A673 (cell line): ENCODE measurements around the gene UBA1. TPM values are rescaled to one million over a fixed set of nuclear protein-coding genes. Genes with fewer than 3 reads are reported as not detected.

Source experiments
- total RNA-seq: library from RNA; stranded (reverse); gene quantifications from 2 replicates; pipeline ENCODE4 v1.2.3, GENCODE V29; 2021

Gene UBA1
- total RNA-seq, 1 experiment from 2014 or later, result 413 TPM

Other genes starting within 250 kb of the UBA1 start
- gene RGN, start 115.4 kb upstream of the UBA1 start, total RNA-seq, result 1.6 and 1.8 TPM in 2 replicates
- gene NDUFB11, start 49.1 kb upstream of the UBA1 start, total RNA-seq, result 137 and 141 TPM in 2 replicates
- gene RBM10, start 48.6 kb upstream of the UBA1 start, total RNA-seq, result 80.9 and 85.3 TPM in 2 replicates
- 168 and 181 TPM in 2 replicates for gene CDK16, start 24.9 kb downstream of the UBA1 start, total RNA-seq
- gene USP11, start 39.2 kb downstream of the UBA1 start, total RNA-seq, result 122 and 134 TPM in 2 replicates
- not detected in 2 replicates for gene ZNF157, start 176.7 kb downstream of the UBA1 start, total RNA-seq